Measurements from ENCODE around the gene C3orf52. TPM values are rescaled to one million over a fixed set of nuclear protein-coding genes. Genes with fewer than 3 reads are reported as not detected.

The C3orf52 gene
- polyA plus RNA-seq, 1 donor (not counting 4 experiments of a cell fraction or from before 2014, with no cell fraction given): 15.8 TPM

- Histone ChIP-seq H4K20me1 (ENCODE audit: control insufficient read depth, extremely low read depth, insufficient read depth, low read length) (no peaks in the 10 kb centered on the region), H3K9me1 (ENCODE audit: control insufficient read depth, extremely low read depth, insufficient read depth, low read length) (no peaks in the 10 kb centered on the region), H3K36me3 (ENCODE audit: control insufficient read depth in 2 of 2, extremely low read depth in 1 of 2, insufficient read depth in 2 of 2, low read length in 2 of 2) (peaks cover 0 to 2% of the 10 kb centered on the region in 2 experiments), H3K4me2 (ENCODE audit: control insufficient read depth, extremely low read depth, insufficient read depth, low read depth, low read length) (no peak overlapping the region), H3K27me3 (ENCODE audit: control insufficient read depth, extremely low read depth, insufficient read depth, low read length) (no peaks in the 10 kb centered on the region), H3K9ac (ENCODE audit: control insufficient read depth, extremely low read depth, insufficient read depth, low read length) (no peak overlapping the region), H3K9me3 (ENCODE audit: control insufficient read depth, low read depth, low read length) (no peaks in the 10 kb centered on the region), H3K27ac (ENCODE audit: control insufficient read depth, insufficient read depth, low read length) (no peak overlapping the region), H3K4me3 (ENCODE audit: control insufficient read depth in 2 of 3, extremely low read depth in 1 of 3, insufficient read depth in 2 of 3, low read depth in 1 of 3, low read length in 3 of 3) (no peak overlapping the region), H3K4me1 (ENCODE audit: control insufficient read depth, extremely low read depth, insufficient read depth, low read length) (peaks cover 13% of the 10 kb centered on the region), H3K79me2 (ENCODE audit: control insufficient read depth, insufficient read depth, low read length) (no peaks in the 10 kb centered on the region), H2AFZ (ENCODE audit: control insufficient read depth, low read length) (no peak overlapping the region)
- dilution Hi-C loops (cut with MboI; ENCODE audit: extremely low pct_ligation_motif_present, low sequenced_read_pairs): no loop called here
- DNase-seq (ENCODE audit: low read depth, low spot score) (no peak), FAIRE-seq (peak; percentile 34)
- TF ChIP-seq CTCF (optimal IDR thresholded peaks at IDR 0.05 in 1 of 3, IDR thresholded peaks at IDR 0.05 in 1 of 3, conservative IDR thresholded peaks at IDR 0.05 in 1 of 3; ENCODE audit: extremely low read depth in 1 of 3, insufficient read depth in 2 of 3, low read length in 3 of 3) (no peak), EZH2 (IDR thresholded peaks at IDR 0.05; ENCODE audit: low read length) (no peak)
Measured at GRCh38 chr3:112134335-112135124, 48.3 kb downstream of the C3orf52 start.

GRCh38 chr3:112136046-112136445 is 49.9 kb downstream of the C3orf52 start:
- dilution Hi-C loops (cut with MboI; ENCODE audit: extremely low pct_ligation_motif_present, low sequenced_read_pairs): no loop called here
- no peak overlapping the region for H3K4me3 ChIP-seq (ENCODE audit: control insufficient read depth in 2 of 3, extremely low read depth in 1 of 3, insufficient read depth in 2 of 3, low read depth in 1 of 3, low read length in 3 of 3)
- H2AFZ ChIP-seq (ENCODE audit: control insufficient read depth, low read length): no peak overlapping the region
- no peaks in the 10 kb centered on the region for H3K9me3 ChIP-seq (ENCODE audit: control insufficient read depth, low read depth, low read length)
- DNase-seq (ENCODE audit: low read depth, low spot score) (no peak), FAIRE-seq (no peak)
- H3K27ac ChIP-seq (ENCODE audit: control insufficient read depth, insufficient read depth, low read length): no peak overlapping the region
- peaks cover 12% of the 10 kb centered on the region for H3K4me1 ChIP-seq (ENCODE audit: control insufficient read depth, extremely low read depth, insufficient read depth, low read length)
- H3K4me2 ChIP-seq (ENCODE audit: control insufficient read depth, extremely low read depth, insufficient read depth, low read depth, low read length): no peak overlapping the region
- no peak overlapping the region for H3K9ac ChIP-seq (ENCODE audit: control insufficient read depth, extremely low read depth, insufficient read depth, low read length)
- H3K79me2 ChIP-seq (ENCODE audit: control insufficient read depth, insufficient read depth, low read length): no peaks in the 10 kb centered on the region
- no peaks in the 10 kb centered on the region for H4K20me1 ChIP-seq (ENCODE audit: control insufficient read depth, extremely low read depth, insufficient read depth, low read length)
- H3K27me3 ChIP-seq (ENCODE audit: control insufficient read depth, extremely low read depth, insufficient read depth, low read length): no peaks in the 10 kb centered on the region
- H3K9me1 ChIP-seq (ENCODE audit: control insufficient read depth, extremely low read depth, insufficient read depth, low read length): no peaks in the 10 kb centered on the region
- no peaks in the 10 kb centered on the region for H3K36me3 ChIP-seq (ENCODE audit: control insufficient read depth in 2 of 2, extremely low read depth in 1 of 2, insufficient read depth in 2 of 2, low read length in 2 of 2)
- TF ChIP-seq CTCF (optimal IDR thresholded peaks at IDR 0.05 in 1 of 3, IDR thresholded peaks at IDR 0.05 in 1 of 3, conservative IDR thresholded peaks at IDR 0.05 in 1 of 3; ENCODE audit: extremely low read depth in 1 of 3, insufficient read depth in 2 of 3, low read length in 3 of 3): no peak
- no peak for TF ChIP-seq EZH2 (IDR thresholded peaks at IDR 0.05; ENCODE audit: low read length)
